Stimulated activated CD4-positive, alpha-beta T cell treated with anti-CD3 and anti-CD28 coated beads, Interleukin-4, amount 100 ng/mL, for 48 hours (primary cell): ENCODE measurements around the gene TNFRSF4.

ENCODE experiments used
- DNase-seq, 2 donors: peaks; one replicate each; pipeline ENCODE4 v3.0.0-alpha.2; 2020; ENCODE audit warnings: low read depth in 2 of 2

Gene TNFRSF4

GRCh38 chr1:1245178-1245816 is 31.3 kb upstream of the TNFRSF4 start:
- DNase-seq = no peak

GRCh38 chr1:1244192-1244811 is 30.3 kb upstream of the TNFRSF4 start:
- no peak for DNase-seq

DNA sequence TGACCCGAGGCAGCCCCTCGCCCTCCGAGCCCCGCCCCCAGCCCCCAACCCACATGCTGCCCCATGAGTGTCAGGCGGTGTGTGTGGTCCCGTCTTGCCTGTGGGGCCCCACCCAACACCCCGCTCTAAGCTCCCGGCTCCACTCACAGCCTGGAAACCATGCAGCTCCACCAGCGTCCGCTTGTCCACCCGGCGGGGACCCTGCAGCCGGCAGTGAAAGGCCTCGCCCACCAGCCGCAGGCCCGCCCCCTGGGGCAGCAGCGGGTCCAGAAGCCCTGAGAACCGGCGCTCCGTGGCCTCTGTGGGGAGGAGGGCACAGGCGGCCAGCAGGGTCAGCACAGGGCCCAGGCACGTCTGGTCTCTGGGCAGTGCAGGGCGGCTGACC is 29.8 kb upstream of the TNFRSF4 start:
- no peak for DNase-seq

- no peak for DNase-seq
These were observed 29.3 kb upstream of the TNFRSF4 start for GRCh38 chr1:1243266-1243660.

GRCh38 chr1:1242461-1243265 is 28.7 kb upstream of the TNFRSF4 start:
- DNase-seq = no peak

- no peak for DNase-seq
These were observed 27.8 kb upstream of the TNFRSF4 start for GRCh38 chr1:1241588-1242219.

DNA sequence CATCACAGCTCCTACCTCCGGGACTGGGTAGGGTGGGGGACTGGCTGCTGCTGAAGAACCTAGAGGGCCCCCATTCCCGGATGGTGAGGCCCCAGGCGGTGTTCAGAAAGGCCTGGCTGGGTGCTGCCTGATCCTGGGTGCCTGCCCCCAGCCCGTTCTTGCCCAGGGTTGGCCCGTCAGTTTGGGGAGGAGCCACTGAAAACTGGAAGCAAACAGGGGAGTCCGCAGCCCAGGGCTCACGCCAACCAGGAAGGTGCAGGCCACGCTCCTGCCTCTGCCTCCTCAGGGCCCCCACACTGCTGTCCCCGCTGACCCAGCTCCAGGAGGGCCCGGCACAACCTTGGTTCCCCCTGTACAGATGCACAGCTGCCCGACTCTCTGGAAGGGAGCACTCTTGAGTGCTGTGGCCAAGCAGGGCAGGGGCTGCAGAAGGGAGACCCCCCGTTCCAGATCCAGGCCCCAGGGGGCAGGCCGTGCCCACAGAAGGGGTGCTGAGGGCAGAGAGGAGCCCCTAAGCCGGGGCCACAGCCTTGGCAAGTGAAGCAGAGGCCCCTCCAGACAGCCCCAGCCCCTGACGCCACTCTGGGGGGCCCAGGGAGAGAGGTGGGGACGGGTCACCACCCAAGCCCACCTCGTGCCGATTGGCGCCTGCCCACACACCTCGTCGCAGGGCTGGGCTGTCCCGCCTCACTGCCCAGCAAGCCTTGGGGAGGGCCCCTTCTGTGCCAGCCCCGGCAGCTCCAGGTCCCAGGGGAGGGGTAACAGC is 27.1 kb upstream of the TNFRSF4 start:
- DNase-seq = no peak

GRCh38 chr1:1240348-1240732 is 26.4 kb upstream of the TNFRSF4 start:
- no peak for DNase-seq

GRCh38 chr1:1239614-1240347 is 25.8 kb upstream of the TNFRSF4 start:
- no peak for DNase-seq

DNA sequence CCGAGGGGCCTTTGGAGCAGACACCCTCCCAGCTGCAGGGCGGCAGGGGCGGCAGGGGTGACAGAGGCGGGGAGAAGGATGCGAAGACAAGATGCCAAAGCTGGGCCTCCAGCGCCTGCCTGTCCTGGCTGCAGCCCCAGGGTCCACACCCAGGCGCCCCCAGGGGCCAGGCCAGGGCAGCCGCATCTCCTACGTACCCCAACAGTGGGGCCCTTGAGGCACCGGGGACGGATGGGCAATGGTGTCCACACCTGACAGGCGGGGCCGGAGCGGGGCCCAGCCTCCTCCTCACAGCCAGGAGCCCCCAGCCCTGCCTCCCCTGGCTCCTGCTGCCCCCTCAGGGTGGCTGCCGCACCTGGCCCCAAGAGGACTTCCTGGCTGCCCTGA is 25.3 kb upstream of the TNFRSF4 start:
- no peak for DNase-seq

- DNase-seq = no peak
These were observed 24.8 kb upstream of the TNFRSF4 start for GRCh38 chr1:1238702-1239178.

- no peak for DNase-seq
These were observed 24.1 kb upstream of the TNFRSF4 start for GRCh38 chr1:1237874-1238701.

DNA sequence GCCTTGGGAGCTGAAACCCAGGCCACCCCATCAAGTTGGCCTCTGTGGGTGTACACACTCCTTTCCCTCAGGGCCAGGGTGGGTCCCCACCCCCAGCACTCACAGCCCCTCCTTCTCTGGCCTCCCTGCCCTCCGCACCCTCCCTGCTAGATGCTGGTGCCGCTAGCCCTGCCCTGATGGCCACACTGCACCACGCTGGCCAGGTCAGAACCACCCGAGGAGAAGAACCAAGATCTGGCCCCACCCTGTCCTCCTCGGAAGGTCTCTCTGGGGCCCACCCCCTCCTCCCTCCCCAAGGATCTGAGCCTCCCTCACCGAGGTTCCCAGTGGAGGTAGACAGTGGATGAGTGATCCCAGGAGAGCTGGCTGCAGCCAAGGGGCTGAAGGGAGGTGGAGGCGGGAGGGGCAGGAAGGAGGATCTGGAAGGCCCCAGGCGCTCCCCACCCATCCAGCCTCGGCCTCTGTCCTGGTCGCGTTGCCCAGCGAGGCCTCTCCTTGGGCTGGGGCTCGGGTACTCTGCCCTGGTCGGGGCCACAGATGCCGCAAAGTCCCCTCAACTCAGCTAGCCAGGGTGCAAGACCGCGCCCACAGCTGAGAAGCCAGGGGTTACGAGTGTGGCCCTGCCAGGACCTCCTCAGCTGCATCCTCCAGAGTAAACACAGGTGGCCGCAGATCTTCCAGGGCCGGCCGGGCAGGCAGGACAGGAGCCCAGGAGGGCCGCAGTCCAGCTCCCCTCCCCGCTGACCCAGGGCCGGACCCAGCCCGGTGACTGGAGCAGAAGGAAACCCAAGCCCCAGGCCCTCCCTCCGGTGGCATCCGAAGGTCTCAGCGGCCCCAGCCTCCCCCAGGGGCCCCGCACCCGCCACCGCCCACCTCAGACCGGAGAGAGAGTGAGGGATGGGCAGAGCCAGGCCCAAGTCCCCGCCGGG is 23.3 kb upstream of the TNFRSF4 start:
- DNase-seq = no peak

GRCh38 chr1:1236176-1236763 is 22.3 kb upstream of the TNFRSF4 start:
- DNase-seq = no peak

- DNase-seq = no peak
These were observed 21.2 kb upstream of the TNFRSF4 start for GRCh38 chr1:1235016-1235744.

DNA sequence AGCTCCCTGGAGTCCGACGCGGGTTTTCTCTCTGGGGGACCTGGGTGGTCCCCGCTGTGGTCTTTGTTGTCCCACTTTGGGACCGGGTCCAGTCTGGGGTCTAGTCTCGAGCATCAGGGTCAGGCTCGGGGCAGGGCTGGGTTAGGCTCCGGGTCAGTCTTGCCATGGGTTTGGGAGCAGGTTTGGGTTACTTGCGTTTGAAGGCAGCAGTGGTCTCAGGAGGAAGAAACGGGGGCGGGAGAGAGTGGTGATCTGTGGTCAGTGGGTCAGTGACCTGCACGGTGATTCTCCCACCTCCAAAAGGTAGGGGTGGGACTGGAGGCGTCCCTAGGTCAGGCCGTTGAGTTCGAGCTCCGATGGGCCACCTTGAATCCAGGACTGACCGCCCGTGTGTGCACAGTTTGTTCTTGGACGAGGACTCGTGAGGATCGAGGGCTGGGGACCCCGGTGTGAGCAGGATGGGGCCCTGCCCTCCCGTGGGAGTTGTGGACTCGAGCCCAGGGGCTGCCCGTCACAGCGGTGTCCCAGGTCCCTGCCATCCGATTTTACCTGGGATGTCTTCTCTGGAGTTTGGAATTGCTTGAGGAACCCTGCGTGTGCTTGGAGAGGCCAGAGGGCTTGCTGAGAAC is 20.3 kb upstream of the TNFRSF4 start:
- DNase-seq = no peak

GRCh38 chr1:1233567-1233892 is 19.6 kb upstream of the TNFRSF4 start:
- no peak for DNase-seq
